Ovary (tissue), 9 donors: ENCODE results near the gene PKD1. TPM values are rescaled to one million over a fixed set of nuclear protein-coding genes. Genes with fewer than 3 reads are reported as not detected.
A peak's percentile ranks its signal among the peaks of the same experiment; 100 is the strongest.

Experiments
- DNase-seq, 5 donors: peaks; one replicate each; pipeline ENCODE4 v3.0.0-alpha.2; 2019 to 2020
- H3K27ac ChIP-seq, 2 donors: fragments of 200-600 bp; one replicate each; pipeline versions ENCODE4 v1.5.1 to v1.8.0; 2019 to 2022
- H3K27me3 ChIP-seq: fragments of 200-600 bp; one replicate; pipeline ENCODE4 v1.8.0; 2022
- H3K36me3 ChIP-seq: fragments of 200-600 bp; sonication (generic); one replicate; pipeline ENCODE4 v1.5.1; 2019
- H3K4me1 ChIP-seq: one replicate; pipeline ENCODE4 v1.8.1; 2013; ENCODE audit warnings: mild to moderate bottlenecking, moderate library complexity; ENCODE audit not compliant: insufficient read depth
- H3K4me3 ChIP-seq: fragments of 200-600 bp; sonication (generic); one replicate; pipeline ENCODE4 v1.5.1; 2017
- H3K9me3 ChIP-seq, 2 donors: fragments of 200-600 bp in 1 of 2; sonication (generic) in 1 of 2; one replicate each; pipeline versions ENCODE4 v1.5.1 to v1.8.1; 2013 to 2019; ENCODE audit warnings: mild to moderate bottlenecking in 1 of 2, moderate library complexity in 1 of 2
- EP300 ChIP-seq: sonication (generic); formaldehyde crosslinking; IDR thresholded peaks from one replicate; pipeline ENCODE4 v1.6.1; 2017; ENCODE audit warnings: antibody characterized with exemption
- POLR2A ChIP-seq: fragments of 450-650 bp; IDR thresholded peaks from one replicate; pipeline ENCODE4 v1.6.1; 2017; ENCODE audit warnings: antibody characterized with exemption, mild to moderate bottlenecking, moderate library complexity
- WGBS, 3 donors: extraction: QIAGEN DNeasy Blood & Tissue Kit in 1 of 3; methylation state at CpG; one replicate each; pipeline versions ENCODE4 v1.1.5 to v1.1.7; 2013 to 2017; 5-methylcytosine and 5-hydroxymethylcytosine counted together
- intact Hi-C, 4 donors: fragments of 100-400 bp; cut with DNase I; formaldehyde crosslinking; loops; one replicate each; pipeline versions ENCODE4 v1.11.0 to v1.15.1; 2022 to 2023
- polyA plus RNA-seq, 2 donors: library from polyadenylated mRNA; stranded (reverse); fragments of 200-250 nt in 1 of 2; fragments of 350-450 nt in 1 of 2; fragmentation: Illumina TruSeq in 1 of 2; extraction: RNeasy Lipid Tissue Mini Kit (QIAGEN cat#74804) in 1 of 2; gene quantifications; one replicate each; pipeline ENCODE4 v1.2.3, GENCODE V29; 2013 to 2014
- total RNA-seq, 7 donors: library from RNA; depleted of rRNA in 2 of 7; stranded (reverse); fragments of >200 nt in 2 of 7; fragmentation: NEBNext Ultra II Directional in 3 of 7; extraction: Animal tissue kit (Norgen Biotek cat#: 25700) in 3 of 7; gene quantifications; one replicate each; pipeline versions ENCODE4 v1.1.0 to v1.2.4, GENCODE V29; 2016 to 2023
- TF ChIP-seq, protein P1 (sequence below), 3 donors: fragments of 450-650 bp in 2 of 3; fragments of 200-600 bp in 1 of 3; IDR thresholded peaks; one replicate each; pipeline versions ENCODE4 v1.5.1 to v1.8.0; 2016 to 2022; ENCODE audit warnings: antibody characterized with exemption in 3 of 3, mild to moderate bottlenecking in 1 of 3
- donor health status: DM: no; HTN: no; CAD: no; lungs with moderate emphysema.
- donor health status: DM: no; HTN: no; CAD: no.
- donor health status: Bipolar disorder and iron deficiency.
- donor health status: DM: yes; HTN: yes; CAD: no.
- donor health status: DM: no; HTN: no; CAD: no.
- donor health status: DM: yes; HTN: yes; CAD: no.

The PKD1 gene
- total and polyA plus RNA-seq, 9 donors, result 8.7 to 203 (median 129) TPM

DNA sequence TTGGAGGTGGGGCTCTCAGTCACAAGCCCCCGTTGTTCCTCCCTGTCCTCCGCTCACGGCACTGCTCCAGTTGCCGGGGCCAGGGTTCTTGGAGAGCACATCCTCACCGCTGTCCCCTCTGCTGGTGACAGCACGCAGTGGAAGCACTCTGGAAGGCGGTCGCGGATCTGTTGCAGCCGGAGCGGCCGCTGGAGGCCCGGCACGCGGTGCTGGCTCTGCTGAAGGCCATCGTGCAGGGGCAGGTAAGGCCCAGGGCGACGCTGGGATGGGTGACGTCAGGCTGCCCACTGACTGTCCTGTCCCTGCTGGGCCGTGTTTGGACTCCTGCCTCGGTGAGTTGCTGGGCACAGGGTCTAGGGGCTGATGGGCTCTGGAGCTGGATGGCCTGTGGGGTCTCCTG lies 82.5 kb downstream of the PKD1 start:
- no peak for DNase-seq
- intact Hi-C loops, result no loop called here
- no peaks in the 10 kb centered on the region for H3K36me3 ChIP-seq
- TF ChIP-seq, protein P1, sequence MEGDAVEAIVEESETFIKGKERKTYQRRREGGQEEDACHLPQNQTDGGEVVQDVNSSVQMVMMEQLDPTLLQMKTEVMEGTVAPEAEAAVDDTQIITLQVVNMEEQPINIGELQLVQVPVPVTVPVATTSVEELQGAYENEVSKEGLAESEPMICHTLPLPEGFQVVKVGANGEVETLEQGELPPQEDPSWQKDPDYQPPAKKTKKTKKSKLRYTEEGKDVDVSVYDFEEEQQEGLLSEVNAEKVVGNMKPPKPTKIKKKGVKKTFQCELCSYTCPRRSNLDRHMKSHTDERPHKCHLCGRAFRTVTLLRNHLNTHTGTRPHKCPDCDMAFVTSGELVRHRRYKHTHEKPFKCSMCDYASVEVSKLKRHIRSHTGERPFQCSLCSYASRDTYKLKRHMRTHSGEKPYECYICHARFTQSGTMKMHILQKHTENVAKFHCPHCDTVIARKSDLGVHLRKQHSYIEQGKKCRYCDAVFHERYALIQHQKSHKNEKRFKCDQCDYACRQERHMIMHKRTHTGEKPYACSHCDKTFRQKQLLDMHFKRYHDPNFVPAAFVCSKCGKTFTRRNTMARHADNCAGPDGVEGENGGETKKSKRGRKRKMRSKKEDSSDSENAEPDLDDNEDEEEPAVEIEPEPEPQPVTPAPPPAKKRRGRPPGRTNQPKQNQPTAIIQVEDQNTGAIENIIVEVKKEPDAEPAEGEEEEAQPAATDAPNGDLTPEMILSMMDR (IDR thresholded peaks at IDR 0.05), result no peak
- no peak for TF ChIP-seq EP300
- no peak for TF ChIP-seq POLR2A
- H3K27me3 ChIP-seq, result no peaks in the 10 kb centered on the region
- peaks cover 5% of the 10 kb centered on the region for H3K4me1 ChIP-seq
- 91 to 93% (median 92%) methylated on average over 21 of the region's 21 CpGs for WGBS, 3 donors
- H3K27ac ChIP-seq, result no peak overlapping the region
- H3K9me3 ChIP-seq, result no peaks in the 10 kb centered on the region
- H3K4me3 ChIP-seq, result no peak overlapping the region

DNA sequence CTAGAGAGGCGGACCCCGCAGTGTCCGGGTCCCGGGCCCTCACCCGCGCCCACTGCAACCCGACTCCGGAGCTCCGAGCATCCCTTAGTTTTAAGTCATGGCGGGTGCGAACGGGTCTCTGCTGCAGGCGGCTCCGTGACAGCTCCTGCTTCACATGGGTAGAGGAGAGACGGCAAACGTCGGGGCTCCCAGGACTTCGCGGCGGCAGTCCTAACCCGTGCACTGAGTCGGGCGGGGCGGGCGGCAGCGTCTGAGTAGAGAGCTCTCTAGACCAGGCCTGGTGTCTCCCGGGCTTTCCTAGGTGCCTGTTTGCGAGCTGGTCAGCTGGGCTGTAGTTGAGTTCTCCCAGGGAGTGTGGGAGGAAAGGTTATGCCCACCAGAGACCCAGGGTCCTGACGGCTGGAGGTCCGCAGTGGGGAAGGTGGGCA lies 87.6 kb downstream of the PKD1 start:
- 0% methylated on average over 24 to 30 of the region's 30 CpGs for WGBS, 3 donors
- H3K27me3 ChIP-seq, result no peaks in the 10 kb centered on the region
- DNase-seq, result no peak
- no peak for TF ChIP-seq POLR2A
- TF ChIP-seq EP300, result no peak
- TF ChIP-seq, protein P1 (IDR thresholded peaks at IDR 0.05), result no peak
- peak overlapping the region; percentile 63 for H3K4me3 ChIP-seq
- no peaks in the 10 kb centered on the region for H3K36me3 ChIP-seq
- intact Hi-C loops, result no loop called here
- peaks cover 13% of the 10 kb centered on the region for H3K4me1 ChIP-seq
- no peaks in the 10 kb centered on the region for H3K9me3 ChIP-seq
- H3K27ac ChIP-seq, result peak overlapping the region in 1 of 2 donors; percentile 51

DNA sequence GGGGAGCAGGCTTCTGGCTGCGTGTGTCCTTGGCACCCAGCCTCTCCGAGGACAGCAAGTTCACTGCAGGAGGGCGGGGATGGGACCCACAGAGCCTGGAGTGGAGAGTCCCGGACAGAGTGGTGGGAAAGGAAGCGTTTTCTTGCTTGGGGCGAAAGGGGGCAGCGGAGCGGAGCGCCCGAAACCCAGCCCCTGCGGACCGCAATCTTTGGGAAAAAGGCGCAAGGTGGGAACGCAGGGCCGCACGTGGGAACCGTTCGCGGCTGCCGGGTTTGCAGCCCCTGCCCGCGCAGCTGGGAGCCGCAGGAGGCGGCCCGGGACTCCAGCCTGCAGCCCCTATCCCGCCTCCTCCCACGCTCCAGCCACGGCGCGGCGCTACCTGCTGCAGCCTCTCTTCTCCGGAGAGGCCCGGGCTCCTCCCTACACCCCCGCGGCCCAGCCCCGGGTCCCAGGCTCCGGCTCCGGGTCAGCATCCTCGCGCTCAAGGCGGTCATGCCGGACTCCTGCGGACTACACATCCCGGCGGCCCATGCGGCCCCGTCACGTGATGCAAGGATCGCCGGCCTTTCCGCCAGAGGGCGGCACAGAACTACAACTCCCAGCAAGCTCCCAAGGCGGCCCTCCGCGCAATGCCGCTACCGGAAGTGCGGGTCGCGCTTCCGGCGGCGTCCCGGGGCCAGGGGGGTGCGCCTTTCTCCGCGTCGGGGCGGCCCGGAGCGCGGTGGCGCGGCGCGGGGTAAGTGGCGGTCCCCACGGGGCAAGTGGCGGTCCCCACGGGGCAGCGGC lies 88.2 kb downstream of the PKD1 start, which contains the start of the genes NTHL1 and TSC2:
TSS of gene NTHL1 (minus strand) at position 505 of the 786 bp plus-strand sequence. CDS start at position 494, 11 bp downstream.
TSS of gene TSC2 (plus strand) at position 656 of the 786 bp plus-strand sequence. CDS start 631 bp downstream, outside the sequence.
- 0 to 1% (median 0%) methylated on average over 32 to 81 of the region's 81 CpGs for WGBS, 3 donors
- no peak for TF ChIP-seq EP300
- TF ChIP-seq, protein P1 (IDR thresholded peaks at IDR 0.05), result peak; percentile 39 to 72 (median 68)
- peak; percentile 26 for TF ChIP-seq POLR2A
- Histone ChIP-seq H3K27ac (peak within 1 kb of the TSS in 1 of 2 donors; percentile 70), H3K4me1 (peaks cover 13% of the 10 kb centered on the region), H3K36me3 (no peaks in the 10 kb centered on the region), H3K27me3 (no peaks in the 10 kb centered on the region), H3K4me3 (peak within 1 kb of the TSS; percentile 63), H3K9me3 (no peaks in the 10 kb centered on the region)
- intact Hi-C loops, result no loop called here
- DNase-seq, result peak; percentile 95 to 98 (median 96)

DNA sequence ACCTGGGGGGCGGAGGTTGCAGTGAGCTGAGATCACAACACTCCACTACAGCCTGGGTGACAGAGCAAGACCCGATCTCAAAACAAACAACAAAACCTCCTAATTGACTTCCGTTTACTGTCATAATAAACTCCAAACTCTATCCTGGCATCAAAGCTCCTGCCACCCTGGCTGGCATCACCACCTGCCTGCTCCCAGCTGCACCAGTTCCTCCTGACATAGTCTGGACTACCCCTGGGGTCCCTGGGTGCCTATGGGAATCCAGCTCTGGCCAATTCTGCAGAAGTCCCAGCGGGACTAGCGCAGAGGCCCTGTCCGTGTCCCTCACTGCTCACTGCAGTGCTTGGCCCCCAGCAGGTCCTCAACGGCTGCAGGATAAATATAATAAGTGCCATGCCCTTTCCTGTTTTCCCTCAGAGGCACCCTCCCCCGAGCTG lies 88.8 kb downstream of the PKD1 start:
- TF ChIP-seq POLR2A, result no peak
- TF ChIP-seq, protein P1 (IDR thresholded peaks at IDR 0.05), result no peak
- TF ChIP-seq EP300, result no peak

More for the DNA sequence above, 88.8 kb downstream of the PKD1 start:
- WGBS, 3 donors, result 19 to 20% (median 20%) methylated on average over 8 of the region's 8 CpGs
- Histone ChIP-seq H3K4me1 (peaks cover 18% of the 10 kb centered on the region), H3K9me3 (no peaks in the 10 kb centered on the region), H3K36me3 (no peaks in the 10 kb centered on the region), H3K4me3 (peak overlapping the region; percentile 63), H3K27ac (peak overlapping the region in 1 of 2 donors; percentile 70), H3K27me3 (no peaks in the 10 kb centered on the region)
- intact Hi-C loops, result no loop called here
- no peak for DNase-seq
